Right lobe of liver (tissue), 4 donors: ENCODE measurements around the gene SALL3.

Experiments
- POLR2A ChIP-seq: fragments of 450-650 bp; IDR thresholded peaks from one replicate; pipeline ENCODE4 v1.6.1; 2017; ENCODE audit warnings: antibody characterized with exemption, mild to moderate bottlenecking
- TF ChIP-seq, protein P1 (sequence below), 4 donors: fragments of 200-600 bp in 3 of 4; fragments of 450-650 bp in 1 of 4; IDR thresholded peaks; one replicate each; pipeline versions ENCODE4 v1.5.1 to v1.8.0; 2016 to 2022; ENCODE audit warnings: antibody characterized with exemption in 4 of 4, mild to moderate bottlenecking in 2 of 4
- donor health status: DM: no; HTN: no; CAD: no.
- donor health status: DM: no; HTN: no; CAD: no.
- donor health status: DM: no; HTN: yes; CAD: no.

DNA sequence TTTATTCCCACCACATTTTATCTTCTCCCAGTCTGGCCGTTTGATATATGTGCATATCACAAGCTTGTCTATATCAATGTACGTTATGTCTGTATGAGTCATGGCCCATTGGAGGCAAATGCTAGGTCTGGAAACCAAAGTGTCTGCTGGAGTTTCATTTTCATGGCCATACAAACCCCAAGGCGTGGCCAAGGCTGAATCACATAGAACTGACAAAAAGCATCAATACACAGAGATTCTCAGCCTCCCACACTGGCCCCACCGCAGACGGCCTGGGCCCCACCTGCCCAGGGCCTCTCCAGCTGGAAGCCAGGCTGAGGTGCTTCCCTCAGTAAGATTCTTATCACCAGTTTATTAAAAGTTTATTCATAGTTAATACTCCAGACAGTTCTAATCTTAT, 40.5 kb upstream of the SALL3 start:
- TF ChIP-seq, protein P1, sequence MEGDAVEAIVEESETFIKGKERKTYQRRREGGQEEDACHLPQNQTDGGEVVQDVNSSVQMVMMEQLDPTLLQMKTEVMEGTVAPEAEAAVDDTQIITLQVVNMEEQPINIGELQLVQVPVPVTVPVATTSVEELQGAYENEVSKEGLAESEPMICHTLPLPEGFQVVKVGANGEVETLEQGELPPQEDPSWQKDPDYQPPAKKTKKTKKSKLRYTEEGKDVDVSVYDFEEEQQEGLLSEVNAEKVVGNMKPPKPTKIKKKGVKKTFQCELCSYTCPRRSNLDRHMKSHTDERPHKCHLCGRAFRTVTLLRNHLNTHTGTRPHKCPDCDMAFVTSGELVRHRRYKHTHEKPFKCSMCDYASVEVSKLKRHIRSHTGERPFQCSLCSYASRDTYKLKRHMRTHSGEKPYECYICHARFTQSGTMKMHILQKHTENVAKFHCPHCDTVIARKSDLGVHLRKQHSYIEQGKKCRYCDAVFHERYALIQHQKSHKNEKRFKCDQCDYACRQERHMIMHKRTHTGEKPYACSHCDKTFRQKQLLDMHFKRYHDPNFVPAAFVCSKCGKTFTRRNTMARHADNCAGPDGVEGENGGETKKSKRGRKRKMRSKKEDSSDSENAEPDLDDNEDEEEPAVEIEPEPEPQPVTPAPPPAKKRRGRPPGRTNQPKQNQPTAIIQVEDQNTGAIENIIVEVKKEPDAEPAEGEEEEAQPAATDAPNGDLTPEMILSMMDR (IDR thresholded peaks at IDR 0.05) = no peak
- no peak for TF ChIP-seq POLR2A
